NB4 (cell line): ENCODE measurements around the gene SCAMP4.

Experiments used
- MYC ChIP-seq: IDR thresholded peaks from 2 replicates; pipeline ENCODE4 v1.6.1; 2011; ENCODE audit warnings: low read depth, low read length
- POLR2A ChIP-seq: IDR thresholded peaks from 2 replicates; pipeline ENCODE4 v1.6.1; 2011; ENCODE audit warnings: mild to moderate bottlenecking; ENCODE audit not compliant: insufficient read length; ENCODE audit errors: extremely low read depth
- TF ChIP-seq, protein P1 (sequence below): IDR thresholded peaks from one replicate; pipeline ENCODE4 v1.5.1; 2012; ENCODE audit warnings: low read depth, low read length
- TF ChIP-seq, protein P2 (sequence below): IDR thresholded peaks from 2 replicates; pipeline ENCODE4 v1.6.1; 2011; ENCODE audit warnings: low read depth, low read length

GRCh38 chr19:1931445-1931844 is 26.2 kb downstream of the SCAMP4 start:
- TF ChIP-seq POLR2A (no peak), MYC (no peak)
- TF ChIP-seq, protein P1, sequence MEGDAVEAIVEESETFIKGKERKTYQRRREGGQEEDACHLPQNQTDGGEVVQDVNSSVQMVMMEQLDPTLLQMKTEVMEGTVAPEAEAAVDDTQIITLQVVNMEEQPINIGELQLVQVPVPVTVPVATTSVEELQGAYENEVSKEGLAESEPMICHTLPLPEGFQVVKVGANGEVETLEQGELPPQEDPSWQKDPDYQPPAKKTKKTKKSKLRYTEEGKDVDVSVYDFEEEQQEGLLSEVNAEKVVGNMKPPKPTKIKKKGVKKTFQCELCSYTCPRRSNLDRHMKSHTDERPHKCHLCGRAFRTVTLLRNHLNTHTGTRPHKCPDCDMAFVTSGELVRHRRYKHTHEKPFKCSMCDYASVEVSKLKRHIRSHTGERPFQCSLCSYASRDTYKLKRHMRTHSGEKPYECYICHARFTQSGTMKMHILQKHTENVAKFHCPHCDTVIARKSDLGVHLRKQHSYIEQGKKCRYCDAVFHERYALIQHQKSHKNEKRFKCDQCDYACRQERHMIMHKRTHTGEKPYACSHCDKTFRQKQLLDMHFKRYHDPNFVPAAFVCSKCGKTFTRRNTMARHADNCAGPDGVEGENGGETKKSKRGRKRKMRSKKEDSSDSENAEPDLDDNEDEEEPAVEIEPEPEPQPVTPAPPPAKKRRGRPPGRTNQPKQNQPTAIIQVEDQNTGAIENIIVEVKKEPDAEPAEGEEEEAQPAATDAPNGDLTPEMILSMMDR = no peak
- TF ChIP-seq, protein P2, sequence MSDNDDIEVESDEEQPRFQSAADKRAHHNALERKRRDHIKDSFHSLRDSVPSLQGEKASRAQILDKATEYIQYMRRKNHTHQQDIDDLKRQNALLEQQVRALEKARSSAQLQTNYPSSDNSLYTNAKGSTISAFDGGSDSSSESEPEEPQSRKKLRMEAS = no peak
